ENCODE data around the gene FNDC3B.

FNDC3B gene

DNA sequence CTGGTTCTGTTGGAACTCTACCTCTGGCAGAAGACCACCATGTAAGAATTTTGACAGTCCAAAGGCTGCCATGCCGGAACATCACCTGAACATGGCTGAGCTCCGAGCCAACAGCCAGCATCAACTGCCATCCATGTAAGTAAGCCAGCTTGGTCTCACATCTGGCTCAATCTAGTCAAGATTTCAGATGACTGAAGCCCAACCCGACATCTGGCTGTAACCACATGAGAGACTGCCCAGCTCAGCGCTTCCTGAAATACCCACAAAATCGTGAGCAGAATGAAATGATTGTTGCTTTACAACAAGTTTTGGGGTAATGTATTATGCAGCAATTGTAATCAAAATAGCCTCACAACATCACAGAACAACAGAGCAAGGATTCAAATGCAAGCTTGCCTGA, 375.9 kb downstream of the FNDC3B start:
- TF ChIP-seq POLR2A (IDR thresholded peaks at IDR 0.05; ENCODE audit: extremely low read depth, insufficient read length), result no peak
- TF ChIP-seq MYC (IDR thresholded peaks at IDR 0.05; ENCODE audit: low read depth, low read length), result no peak
- TF ChIP-seq, protein P1, sequence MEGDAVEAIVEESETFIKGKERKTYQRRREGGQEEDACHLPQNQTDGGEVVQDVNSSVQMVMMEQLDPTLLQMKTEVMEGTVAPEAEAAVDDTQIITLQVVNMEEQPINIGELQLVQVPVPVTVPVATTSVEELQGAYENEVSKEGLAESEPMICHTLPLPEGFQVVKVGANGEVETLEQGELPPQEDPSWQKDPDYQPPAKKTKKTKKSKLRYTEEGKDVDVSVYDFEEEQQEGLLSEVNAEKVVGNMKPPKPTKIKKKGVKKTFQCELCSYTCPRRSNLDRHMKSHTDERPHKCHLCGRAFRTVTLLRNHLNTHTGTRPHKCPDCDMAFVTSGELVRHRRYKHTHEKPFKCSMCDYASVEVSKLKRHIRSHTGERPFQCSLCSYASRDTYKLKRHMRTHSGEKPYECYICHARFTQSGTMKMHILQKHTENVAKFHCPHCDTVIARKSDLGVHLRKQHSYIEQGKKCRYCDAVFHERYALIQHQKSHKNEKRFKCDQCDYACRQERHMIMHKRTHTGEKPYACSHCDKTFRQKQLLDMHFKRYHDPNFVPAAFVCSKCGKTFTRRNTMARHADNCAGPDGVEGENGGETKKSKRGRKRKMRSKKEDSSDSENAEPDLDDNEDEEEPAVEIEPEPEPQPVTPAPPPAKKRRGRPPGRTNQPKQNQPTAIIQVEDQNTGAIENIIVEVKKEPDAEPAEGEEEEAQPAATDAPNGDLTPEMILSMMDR (IDR thresholded peaks at IDR 0.05; ENCODE audit: low read depth, low read length), result no peak
- TF ChIP-seq, protein P2, sequence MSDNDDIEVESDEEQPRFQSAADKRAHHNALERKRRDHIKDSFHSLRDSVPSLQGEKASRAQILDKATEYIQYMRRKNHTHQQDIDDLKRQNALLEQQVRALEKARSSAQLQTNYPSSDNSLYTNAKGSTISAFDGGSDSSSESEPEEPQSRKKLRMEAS (IDR thresholded peaks at IDR 0.05; ENCODE audit: low read depth, low read length), result no peak
- H3K4me3 ChIP-seq (ENCODE audit: low read depth, low read length), result no peak overlapping the region
- DNase-seq (ENCODE audit: low read depth), result no peak

DNA sequence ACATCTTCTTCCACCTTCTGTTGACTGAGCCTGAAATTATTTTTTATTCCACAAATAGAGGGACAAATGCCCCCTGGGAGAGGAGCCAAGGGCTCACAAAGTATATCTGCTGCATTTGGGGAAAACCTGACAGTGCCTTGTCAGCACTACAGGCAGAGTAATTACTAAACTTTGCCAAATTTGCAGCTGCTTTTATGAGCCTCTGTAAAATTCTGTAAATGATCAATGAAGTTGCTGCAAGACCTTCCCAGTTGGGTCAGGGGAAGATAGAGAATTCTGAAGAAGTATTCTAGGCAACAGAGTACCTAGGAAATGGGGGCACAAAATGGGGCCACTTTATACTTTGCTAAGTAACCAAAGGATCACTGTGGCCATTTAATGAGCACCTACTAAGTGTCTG, 398.3 kb downstream of the FNDC3B start:
- H3K4me3 ChIP-seq (ENCODE audit: low read depth, low read length), result no peak overlapping the region
- no peak for DNase-seq (ENCODE audit: low read depth)
- TF ChIP-seq, protein P1 (IDR thresholded peaks at IDR 0.05; ENCODE audit: low read depth, low read length), result no peak
- TF ChIP-seq POLR2A (IDR thresholded peaks at IDR 0.05; ENCODE audit: extremely low read depth, insufficient read length), result no peak
- TF ChIP-seq, protein P2 (IDR thresholded peaks at IDR 0.05; ENCODE audit: low read depth, low read length), result no peak
- TF ChIP-seq MYC (IDR thresholded peaks at IDR 0.05; ENCODE audit: low read depth, low read length), result no peak

DNA sequence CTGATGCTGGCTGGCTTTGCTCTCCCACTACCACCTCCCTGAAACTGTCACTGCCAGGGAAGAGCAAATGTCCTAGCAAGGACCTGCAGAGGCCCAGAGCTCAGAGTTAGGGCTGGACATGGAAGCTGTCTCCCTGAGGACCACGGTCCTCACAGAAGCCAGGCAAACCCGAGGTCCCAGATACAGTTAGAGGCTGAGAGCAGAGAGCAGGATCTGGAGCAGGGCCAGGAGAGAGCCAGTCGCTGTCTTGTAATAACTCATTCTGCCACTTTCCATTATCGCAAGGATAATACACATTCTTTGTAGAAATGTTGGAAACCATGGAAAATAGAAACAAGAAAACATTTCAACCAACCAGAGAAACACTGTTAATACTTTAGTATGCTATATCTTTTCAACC, 398.8 kb downstream of the FNDC3B start:
- DNase-seq (ENCODE audit: low read depth), result no peak
- no peak overlapping the region for H3K4me3 ChIP-seq (ENCODE audit: low read depth, low read length)
- TF ChIP-seq POLR2A (IDR thresholded peaks at IDR 0.05; ENCODE audit: extremely low read depth, insufficient read length) (no peak), MYC (IDR thresholded peaks at IDR 0.05; ENCODE audit: low read depth, low read length) (no peak)
- TF ChIP-seq, protein P2 (IDR thresholded peaks at IDR 0.05; ENCODE audit: low read depth, low read length), result no peak
- TF ChIP-seq, protein P1 (IDR thresholded peaks at IDR 0.05; ENCODE audit: low read depth, low read length), result no peak

DNA sequence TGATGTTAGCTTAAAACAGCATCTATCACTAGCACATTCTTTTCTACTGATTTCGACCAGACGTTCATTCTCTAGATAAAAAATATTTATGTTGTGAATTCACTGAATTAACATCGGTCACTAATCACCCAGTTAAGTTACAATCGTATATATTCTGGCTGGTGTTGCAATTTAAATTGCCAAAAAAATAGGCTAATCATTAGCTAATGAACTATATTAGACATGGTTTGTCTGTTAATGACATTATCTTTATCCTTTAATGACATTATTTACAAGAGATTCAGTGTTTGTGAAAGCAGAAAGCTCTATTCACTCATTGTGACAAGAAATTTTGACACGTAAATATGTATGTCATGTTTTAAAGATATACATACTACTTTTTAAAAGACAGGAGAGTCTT, 402.2 kb downstream of the FNDC3B start:
- no peak overlapping the region for H3K4me3 ChIP-seq (ENCODE audit: low read depth, low read length)
- TF ChIP-seq POLR2A (IDR thresholded peaks at IDR 0.05; ENCODE audit: extremely low read depth, insufficient read length), result no peak
- TF ChIP-seq, protein P2 (IDR thresholded peaks at IDR 0.05; ENCODE audit: low read depth, low read length), result no peak
- TF ChIP-seq MYC (IDR thresholded peaks at IDR 0.05; ENCODE audit: low read depth, low read length), result no peak
- TF ChIP-seq, protein P1 (IDR thresholded peaks at IDR 0.05; ENCODE audit: low read depth, low read length), result no peak
- no peak for DNase-seq (ENCODE audit: low read depth)

DNA sequence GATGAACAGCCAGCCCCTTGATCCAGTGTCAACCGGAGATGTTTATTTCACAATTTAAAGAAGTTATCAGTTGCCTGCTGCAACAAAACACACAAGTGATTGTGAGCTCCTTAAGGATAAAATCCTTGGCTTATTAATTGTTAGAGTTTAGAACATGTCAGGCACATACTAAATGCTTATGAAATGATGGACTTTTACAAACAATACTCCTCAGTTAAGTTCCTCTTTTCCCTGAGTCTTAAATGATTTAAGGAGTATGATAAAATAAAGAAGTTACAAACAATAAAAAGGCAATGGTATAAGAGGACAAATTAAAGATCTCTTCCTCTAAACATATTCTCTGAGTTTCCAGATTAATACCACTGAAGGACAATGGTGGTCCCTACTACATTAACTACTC, 403.2 kb downstream of the FNDC3B start:
- no peak for DNase-seq (ENCODE audit: low read depth)
- TF ChIP-seq MYC (IDR thresholded peaks at IDR 0.05; ENCODE audit: low read depth, low read length) (no peak), POLR2A (IDR thresholded peaks at IDR 0.05; ENCODE audit: extremely low read depth, insufficient read length) (no peak)
- TF ChIP-seq, protein P1 (IDR thresholded peaks at IDR 0.05; ENCODE audit: low read depth, low read length), result no peak
- TF ChIP-seq, protein P2 (IDR thresholded peaks at IDR 0.05; ENCODE audit: low read depth, low read length), result no peak

DNA sequence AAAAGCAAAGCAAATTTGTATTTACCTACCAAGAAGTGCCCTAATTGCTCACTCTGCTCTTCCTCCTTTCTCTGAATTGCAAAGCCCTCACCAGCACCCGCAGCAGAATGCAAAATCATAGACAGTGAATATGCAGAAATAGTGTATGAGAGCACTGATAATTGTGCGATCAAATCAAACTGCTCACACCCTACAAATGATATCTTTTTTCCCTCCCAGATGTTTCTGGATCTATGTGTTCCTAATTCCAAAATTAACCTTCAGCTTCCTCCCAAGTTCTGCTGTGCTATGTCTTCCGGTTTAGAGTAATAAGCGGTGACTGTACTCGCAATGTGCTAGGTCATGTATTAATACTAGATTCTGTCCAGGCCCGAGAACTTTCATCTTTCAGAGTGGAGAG, 405.4 kb downstream of the FNDC3B start:
- DNase-seq (ENCODE audit: low read depth), result no peak
- H3K4me3 ChIP-seq (ENCODE audit: low read depth, low read length), result no peak overlapping the region
- no peak for TF ChIP-seq POLR2A (IDR thresholded peaks at IDR 0.05; ENCODE audit: extremely low read depth, insufficient read length)

More for the DNA sequence above, 403.2 kb downstream of the FNDC3B start:
- H3K4me3 ChIP-seq (ENCODE audit: low read depth, low read length), result no peak overlapping the region
